Gastroesophageal sphincter (tissue), 3 donors: ENCODE results near the gene ADAM10.

Experiments used
- CTCF ChIP-seq, 4 experiments: fragments of 200-600 bp in 2 of 4; fragments of 450-650 bp in 2 of 4; sonication (generic) in 1 of 4; IDR thresholded peaks; one replicate each; pipeline ENCODE4 v1.5.1; 2017 to 2019; ENCODE audit warnings: antibody characterized with exemption in 4 of 4, mild to moderate bottlenecking in 2 of 4, moderate library complexity in 2 of 4
- EP300 ChIP-seq: sonication (generic); formaldehyde crosslinking; IDR thresholded peaks from one replicate; pipeline ENCODE4 v1.6.1; 2017; ENCODE audit warnings: antibody characterized with exemption, mild to moderate bottlenecking

GRCh38 chr15:58734859-58735258 is 14.6 kb downstream of the ADAM10 start:
- no peak for TF ChIP-seq EP300
- no peak for TF ChIP-seq CTCF (IDR thresholded peaks at IDR 0.05)
